ENCODE results near the gene NELFCD.
"Not testable (repeated sequence)": the region's sequence is repeated elsewhere in the genome, so short reads cannot be mapped to it uniquely, and the experiment has no call there.

NELFCD gene

GRCh38 chr20:58973866-58974265 is 7.2 kb upstream of the NELFCD start:
- DNase-seq (ENCODE audit: low spot score) = no peak

DNA sequence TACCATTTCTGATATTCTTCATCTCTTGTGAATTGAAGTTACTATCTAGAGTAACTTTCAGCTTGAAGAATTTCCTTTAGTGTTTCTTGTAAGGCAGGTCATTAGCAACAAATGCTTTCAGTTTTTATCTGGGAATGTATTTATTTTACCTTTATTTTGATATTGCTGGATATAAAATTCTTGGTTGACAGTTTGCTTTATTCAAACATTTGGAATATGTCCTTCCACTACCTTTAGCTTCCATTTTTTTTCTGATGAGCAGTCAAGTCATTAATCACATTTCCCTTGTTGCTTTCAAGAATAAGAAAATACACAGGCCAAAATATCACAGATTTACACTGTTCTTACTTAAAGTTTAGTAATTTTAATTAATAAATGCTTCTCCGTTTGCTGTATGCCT is 5.7 kb upstream of the NELFCD start:
- no peak for DNase-seq (ENCODE audit: low spot score)

- DNase-seq (ENCODE audit: low spot score) = no peak
These were observed 4.9 kb upstream of the NELFCD start for GRCh38 chr20:58976061-58976730.

GRCh38 chr20:58978351-58979190 is 2.5 kb upstream of the NELFCD start:
- DNase-seq (ENCODE audit: low spot score) = no peak

- no peak for DNase-seq (ENCODE audit: low spot score)
These were observed 740 bp downstream of the NELFCD start for GRCh38 chr20:58981628-58982364.

GRCh38 chr20:58982406-58983114 is 1.5 kb downstream of the NELFCD start:
- no peak for DNase-seq (ENCODE audit: low spot score)

- DNase-seq (ENCODE audit: low spot score) = not testable (repeated sequence)
These were observed 2.0 kb downstream of the NELFCD start for GRCh38 chr20:58983115-58983468.

- no peak for DNase-seq (ENCODE audit: low spot score)
These were observed 3.6 kb downstream of the NELFCD start for GRCh38 chr20:58984691-58985090.

DNA sequence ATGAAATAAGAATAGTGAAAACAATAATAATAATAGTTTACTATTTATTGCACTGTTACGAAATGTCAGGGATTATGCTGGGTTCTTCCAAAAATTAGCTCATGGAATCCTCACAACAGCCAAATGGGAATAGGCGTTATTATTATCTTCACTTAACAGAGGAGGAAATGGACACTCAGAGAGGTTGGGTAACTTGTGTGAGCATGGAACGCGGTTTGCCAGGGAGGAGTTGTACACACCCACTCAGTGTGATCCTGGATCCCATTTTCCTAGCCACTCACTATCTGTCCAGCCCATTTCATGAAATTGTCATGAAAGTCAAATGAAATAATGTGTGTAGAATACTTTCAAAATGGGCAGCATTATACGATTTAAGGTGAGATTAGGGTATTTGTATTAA is 4.6 kb downstream of the NELFCD start:
- DNase-seq (ENCODE audit: low spot score) = no peak

- no peak for DNase-seq (ENCODE audit: low spot score)
These were observed 5.4 kb downstream of the NELFCD start for GRCh38 chr20:58986286-58986967.

- no peak for DNase-seq (ENCODE audit: low spot score)
These were observed 6.0 kb downstream of the NELFCD start for GRCh38 chr20:58986968-58987517.

DNA sequence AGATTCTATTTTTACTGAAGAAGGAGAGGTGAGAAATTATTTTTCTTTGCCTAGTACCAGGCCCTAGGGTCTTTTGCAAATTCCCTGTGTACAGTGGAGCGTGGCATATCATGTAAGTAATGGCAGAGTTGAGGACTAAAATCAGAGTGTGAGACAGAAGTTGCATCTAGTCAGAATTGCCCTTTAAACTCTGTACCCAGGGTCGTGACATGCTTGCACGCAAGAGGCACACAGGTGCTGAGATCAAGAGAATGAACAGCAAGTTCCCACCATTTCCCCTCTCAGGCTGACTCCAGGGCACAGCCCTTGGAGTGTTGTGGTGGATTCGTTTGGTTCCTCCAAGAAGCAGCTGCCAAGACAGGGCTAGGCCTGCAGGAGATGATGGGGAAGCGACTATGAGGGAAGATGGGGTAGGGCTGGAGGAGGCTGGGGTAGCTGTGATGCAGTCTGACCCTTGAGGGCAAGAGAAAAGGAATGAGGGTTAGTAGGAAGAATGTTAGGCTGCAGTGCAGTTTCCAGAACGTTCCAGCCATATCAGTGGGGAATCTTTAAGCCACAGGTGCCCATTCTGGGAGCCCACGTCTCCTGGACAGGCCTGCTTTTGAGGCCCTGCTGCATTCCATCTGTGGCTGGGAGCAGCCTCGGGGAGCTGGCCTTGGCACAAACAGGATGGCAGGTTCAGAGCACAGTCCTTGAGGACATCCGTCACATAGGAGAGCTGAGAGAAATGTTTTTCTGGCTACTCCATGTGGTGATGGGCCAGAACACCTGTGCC is 6.9 kb downstream of the NELFCD start:
- DNase-seq (ENCODE audit: low spot score) = no peak

GRCh38 chr20:58988565-58988882 is 7.5 kb downstream of the NELFCD start:
- DNase-seq (ENCODE audit: low spot score) = no peak

DNA sequence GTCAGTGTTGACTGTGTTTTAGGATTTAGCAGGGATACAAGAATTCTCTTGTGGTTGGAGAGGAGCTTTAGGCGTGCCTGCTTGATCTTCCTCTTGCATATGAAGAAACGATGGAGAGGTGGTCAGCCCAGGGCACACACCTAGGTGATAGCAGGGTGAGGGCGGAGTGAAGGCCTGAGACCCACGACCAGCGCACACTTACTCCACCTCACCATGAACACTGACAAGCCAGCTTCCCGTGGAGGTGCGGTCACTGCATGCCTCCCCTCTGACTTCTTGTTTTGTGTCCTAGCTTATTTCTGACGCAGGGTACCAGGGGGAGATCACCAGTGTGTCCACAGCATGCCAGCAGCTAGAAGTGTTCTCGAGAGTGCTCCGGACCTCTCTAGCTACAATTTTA is 8.1 kb downstream of the NELFCD start:
- no peak for DNase-seq (ENCODE audit: low spot score)

GRCh38 chr20:58990651-58991445 is 9.8 kb downstream of the NELFCD start:
- DNase-seq (ENCODE audit: low spot score) = no peak

DNA sequence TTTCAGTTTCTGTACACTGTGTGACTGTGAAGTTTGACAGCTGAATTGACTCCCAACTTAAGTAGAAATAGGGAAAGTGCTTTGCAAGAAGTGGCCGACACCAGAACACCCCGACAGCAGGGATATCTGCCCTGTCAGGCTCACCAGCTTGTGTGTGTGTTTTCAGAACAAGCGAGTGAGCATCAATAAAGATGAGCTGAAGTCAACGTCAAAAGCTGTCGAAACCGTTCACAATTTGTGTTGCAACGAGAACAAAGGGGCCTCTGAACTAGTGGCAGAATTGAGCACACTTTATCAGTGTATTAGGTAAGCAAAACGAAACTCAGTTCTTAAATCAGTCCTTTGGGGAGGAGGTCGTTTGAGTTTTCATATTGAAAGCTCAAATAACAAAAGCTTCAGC is 10.7 kb downstream of the NELFCD start:
- no peak for DNase-seq (ENCODE audit: low spot score)

- DNase-seq (ENCODE audit: low spot score) = no peak
These were observed 11.9 kb downstream of the NELFCD start for GRCh38 chr20:58992911-58993310.

DNA sequence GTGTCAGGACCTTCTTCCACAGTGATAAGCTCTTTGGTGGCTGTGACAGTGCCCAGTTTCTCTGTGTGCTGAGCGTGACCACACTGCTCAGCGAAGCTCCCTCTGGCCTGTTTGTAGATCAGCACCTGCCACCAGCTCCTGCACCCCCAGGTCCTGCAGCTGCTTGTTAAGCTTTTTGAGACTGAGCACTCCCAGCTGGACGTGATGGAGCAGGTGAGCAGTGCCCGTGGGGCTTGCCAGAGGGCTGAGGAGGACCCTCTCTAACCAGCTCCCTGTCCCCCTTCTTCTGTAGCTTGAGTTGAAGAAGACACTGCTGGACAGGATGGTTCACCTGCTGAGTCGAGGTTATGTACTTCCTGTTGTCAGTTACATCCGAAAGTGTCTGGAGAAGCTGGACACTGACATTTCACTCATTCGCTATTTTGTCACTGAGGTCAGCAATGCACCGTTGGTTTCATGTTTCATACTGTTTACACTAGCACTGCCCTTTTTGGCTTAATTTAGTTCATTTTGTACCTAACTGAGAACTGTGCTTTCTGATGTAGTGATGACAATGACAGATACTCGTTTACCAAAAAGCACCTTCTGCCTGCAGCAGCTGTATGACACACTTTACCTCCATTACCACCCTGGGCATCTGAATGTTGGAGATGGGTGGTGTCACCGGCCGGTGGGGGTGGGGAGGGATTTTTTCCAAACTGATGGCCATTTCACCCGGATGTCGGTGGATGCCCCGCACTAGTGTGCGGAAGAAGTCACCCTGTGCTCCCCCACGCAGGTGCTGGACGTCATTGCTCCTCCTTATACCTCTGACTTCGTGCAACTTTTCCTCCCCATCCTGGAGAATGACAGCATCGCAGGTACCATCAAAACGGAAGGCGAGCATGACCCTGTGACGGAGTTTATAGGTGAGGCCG is 12.5 kb downstream of the NELFCD start:
- no peak for DNase-seq (ENCODE audit: low spot score)

All from Ammon's horn (tissue), 1 donor.